Lower lobe of right lung (tissue), 2 donors: ENCODE measurements around the gene RCSD1. TPM values are rescaled to one million over a fixed set of nuclear protein-coding genes. Genes with fewer than 3 reads are reported as not detected.

Experiments used
- ATAC-seq, 2 donors: fragments of 200-7000 bp; cut with Tn5 transposase; one replicate each; pipeline ENCODE4 v1.9.1; 2020 to 2022; ENCODE audit warnings: mild to moderate bottlenecking in 2 of 2, moderate library complexity in 2 of 2
- DNase-seq: peaks from one replicate; pipeline ENCODE4 v3.0.0-alpha.2; 2020
- H3K27ac ChIP-seq: fragments of 200-600 bp; one replicate; pipeline ENCODE4 v1.8.0; 2022
- H3K27me3 ChIP-seq: fragments of 200-600 bp; one replicate; pipeline ENCODE4 v1.8.0; 2022; ENCODE audit warnings: low read depth
- H3K36me3 ChIP-seq: fragments of 200-600 bp; one replicate; pipeline ENCODE4 v1.8.0; 2022; ENCODE audit warnings: mild to moderate bottlenecking
- H3K4me1 ChIP-seq: fragments of 200-600 bp; one replicate; pipeline ENCODE4 v1.8.0; 2022
- H3K4me3 ChIP-seq: fragments of 200-600 bp; one replicate; pipeline ENCODE4 v1.8.0; 2022; ENCODE audit warnings: mild to moderate bottlenecking
- H3K9me3 ChIP-seq: fragments of 200-600 bp; one replicate; pipeline ENCODE4 v1.8.0; 2022
- intact Hi-C: fragments of 100-400 bp; cut with DNase I; formaldehyde crosslinking; loops from one replicate; pipeline ENCODE4 v1.11.0; 2022
- total RNA-seq: library from RNA; stranded (reverse); fragmentation: NEBNext Ultra II Directional; extraction: Animal tissue kit (Norgen Biotek cat#: 25700); gene quantifications from one replicate; pipeline ENCODE4 v1.2.1, GENCODE V29; 2021
- TF ChIP-seq, protein P1 (sequence below): fragments of 200-600 bp; IDR thresholded peaks from one replicate; pipeline ENCODE4 v1.8.0; 2022; ENCODE audit warnings: antibody characterized with exemption, mild to moderate bottlenecking
- donor health status: DM: no; HTN: yes; CAD: no; lungs with severe emphysema.

The RCSD1 gene
- total RNA-seq, 1 donor from 2014 or later, result 20.7 TPM

DNA sequence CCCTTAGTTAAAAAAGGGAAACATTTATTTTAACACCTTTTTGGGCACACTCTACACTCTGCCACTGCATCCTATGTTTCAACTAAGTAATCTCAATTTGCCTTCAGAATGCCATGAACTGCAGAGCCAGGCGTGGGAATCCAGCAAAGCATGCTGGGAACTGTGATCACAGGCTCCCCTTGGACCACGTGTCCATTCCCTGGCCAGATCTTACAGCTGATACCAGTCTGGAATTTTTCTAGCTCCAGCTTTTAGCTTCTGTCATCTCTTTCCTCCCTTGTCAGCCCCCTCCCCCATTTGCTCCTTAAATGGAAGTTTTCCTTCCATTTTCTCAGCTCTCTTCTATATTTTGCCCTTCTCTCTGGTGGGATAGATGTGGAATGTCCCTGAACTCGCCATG is 29.4 kb downstream of the RCSD1 start:
- no peak overlapping the region for H3K4me3 ChIP-seq
- ATAC-seq, result no peak
- TF ChIP-seq, protein P1, sequence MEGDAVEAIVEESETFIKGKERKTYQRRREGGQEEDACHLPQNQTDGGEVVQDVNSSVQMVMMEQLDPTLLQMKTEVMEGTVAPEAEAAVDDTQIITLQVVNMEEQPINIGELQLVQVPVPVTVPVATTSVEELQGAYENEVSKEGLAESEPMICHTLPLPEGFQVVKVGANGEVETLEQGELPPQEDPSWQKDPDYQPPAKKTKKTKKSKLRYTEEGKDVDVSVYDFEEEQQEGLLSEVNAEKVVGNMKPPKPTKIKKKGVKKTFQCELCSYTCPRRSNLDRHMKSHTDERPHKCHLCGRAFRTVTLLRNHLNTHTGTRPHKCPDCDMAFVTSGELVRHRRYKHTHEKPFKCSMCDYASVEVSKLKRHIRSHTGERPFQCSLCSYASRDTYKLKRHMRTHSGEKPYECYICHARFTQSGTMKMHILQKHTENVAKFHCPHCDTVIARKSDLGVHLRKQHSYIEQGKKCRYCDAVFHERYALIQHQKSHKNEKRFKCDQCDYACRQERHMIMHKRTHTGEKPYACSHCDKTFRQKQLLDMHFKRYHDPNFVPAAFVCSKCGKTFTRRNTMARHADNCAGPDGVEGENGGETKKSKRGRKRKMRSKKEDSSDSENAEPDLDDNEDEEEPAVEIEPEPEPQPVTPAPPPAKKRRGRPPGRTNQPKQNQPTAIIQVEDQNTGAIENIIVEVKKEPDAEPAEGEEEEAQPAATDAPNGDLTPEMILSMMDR, result no peak
- no peaks in the 10 kb centered on the region for H3K9me3 ChIP-seq
- no peak overlapping the region for H3K27ac ChIP-seq
- peaks cover 57% of the 10 kb centered on the region for H3K4me1 ChIP-seq
- DNase-seq, result no peak
- H3K27me3 ChIP-seq, result no peaks in the 10 kb centered on the region
- no peaks in the 10 kb centered on the region for H3K36me3 ChIP-seq
- intact Hi-C loops, result no loop called here

DNA sequence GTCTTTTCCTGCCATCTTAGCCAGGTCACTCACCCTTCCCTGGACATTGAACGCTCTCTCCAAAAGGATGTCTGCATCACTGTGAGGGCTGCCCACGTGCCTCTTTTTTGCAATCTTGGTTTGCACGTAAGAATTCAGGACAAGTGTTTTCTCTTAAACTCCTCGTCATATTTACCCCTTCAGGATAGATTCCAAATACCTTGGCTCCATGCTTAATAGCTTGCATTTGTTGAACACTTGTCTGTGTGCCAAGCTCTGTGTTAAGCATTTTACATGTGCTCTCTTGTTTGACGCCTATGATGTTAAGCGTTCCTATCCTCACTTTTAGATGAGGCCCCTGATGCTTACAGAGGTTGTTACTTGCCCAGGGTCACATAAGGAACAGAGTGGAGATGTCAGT is 29.8 kb downstream of the RCSD1 start:
- Histone ChIP-seq H3K4me3 (no peak overlapping the region), H3K9me3 (no peaks in the 10 kb centered on the region), H3K27ac (no peak overlapping the region), H3K4me1 (peaks cover 55% of the 10 kb centered on the region), H3K36me3 (no peaks in the 10 kb centered on the region), H3K27me3 (no peaks in the 10 kb centered on the region)
- TF ChIP-seq, protein P1, result no peak
- intact Hi-C loops, result no loop called here
- DNase-seq (no peak), ATAC-seq (peak; percentile 43 to 58)

DNA sequence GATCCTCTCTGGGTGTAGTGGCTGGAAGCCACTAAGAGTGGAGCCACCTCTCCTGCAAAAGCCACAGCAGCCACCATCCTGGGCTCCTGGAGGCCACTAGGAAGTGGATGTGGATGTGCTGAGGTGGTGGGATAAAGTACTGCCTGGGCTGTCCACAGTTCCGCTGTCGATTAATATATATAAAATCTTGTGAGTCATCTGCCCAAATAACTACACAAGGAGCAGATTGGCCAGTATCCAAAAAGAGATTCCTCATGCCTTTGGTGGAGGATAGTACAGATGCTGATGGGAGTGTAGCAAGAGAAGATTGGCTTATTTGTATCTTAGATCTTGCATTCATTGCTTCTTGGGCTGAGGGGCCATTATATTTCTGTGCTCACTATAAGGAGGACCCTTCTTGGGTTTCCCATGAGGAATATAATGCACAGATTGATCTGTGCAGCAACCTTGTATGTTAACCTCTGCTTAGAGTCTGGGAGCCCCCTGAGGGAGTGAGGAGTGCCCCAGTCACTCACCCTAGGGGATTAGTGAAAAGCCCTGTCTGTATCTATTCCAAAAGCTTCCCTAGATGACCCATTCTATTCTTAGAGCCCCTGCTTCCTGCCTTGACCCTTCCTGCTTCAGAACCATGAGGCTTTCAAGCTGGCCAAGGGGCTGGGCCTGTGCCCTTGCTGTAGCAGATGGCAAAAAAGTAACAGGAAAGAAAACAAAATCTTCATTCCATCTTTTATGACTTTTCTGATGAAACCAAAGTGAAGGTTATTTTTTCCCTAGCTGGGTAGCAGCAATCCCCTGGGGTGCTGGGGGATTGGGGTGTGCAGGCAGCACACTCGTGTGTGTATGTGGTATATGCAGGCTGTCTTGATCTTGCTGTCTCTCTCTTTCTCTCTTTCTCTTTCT is 31.7 kb downstream of the RCSD1 start:
- TF ChIP-seq, protein P1, result no peak
- Histone ChIP-seq H3K36me3 (no peaks in the 10 kb centered on the region), H3K27ac (peak overlapping the region; percentile 46), H3K4me3 (no peak overlapping the region), H3K9me3 (no peaks in the 10 kb centered on the region), H3K4me1 (peaks cover 47% of the 10 kb centered on the region), H3K27me3 (no peaks in the 10 kb centered on the region)
- DNase-seq (no peak), ATAC-seq (no peak)
- intact Hi-C loops, result no loop called here

DNA sequence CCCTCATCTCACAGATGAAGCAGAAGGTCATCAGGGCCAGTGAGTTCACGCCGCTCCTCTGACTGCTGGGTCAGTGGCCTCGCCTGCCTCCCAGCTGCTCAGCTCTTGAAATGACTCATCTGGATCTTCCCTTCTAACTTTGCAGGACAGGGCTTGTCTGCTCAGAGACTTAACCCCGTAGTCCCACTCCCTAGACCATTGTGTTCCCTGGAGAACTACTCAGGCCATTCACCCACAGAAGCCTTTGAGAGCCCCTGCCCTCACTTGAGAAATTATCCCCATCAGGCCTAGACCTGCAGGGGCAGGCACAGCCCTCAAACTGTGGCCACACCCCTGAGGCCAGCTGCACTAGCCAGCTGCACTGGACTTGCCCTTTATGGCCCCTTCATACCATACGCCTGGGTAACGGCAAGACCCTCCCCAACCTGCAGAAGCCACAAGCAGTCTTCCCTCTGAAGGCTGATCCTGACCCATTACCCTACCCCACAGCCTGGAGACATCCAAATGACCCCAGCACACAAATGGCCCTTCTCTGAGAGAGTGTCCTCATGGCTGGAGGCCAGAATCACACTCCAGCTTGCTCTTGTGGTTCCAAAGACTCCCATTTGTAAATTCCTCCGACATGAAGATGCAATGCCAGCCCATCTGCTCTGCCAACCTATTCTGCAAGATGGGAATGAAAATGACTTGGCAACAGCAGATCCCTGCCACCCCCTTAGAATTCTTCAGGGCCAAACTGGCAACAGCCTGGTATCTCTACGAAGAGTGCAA is 33.2 kb downstream of the RCSD1 start:
- TF ChIP-seq, protein P1, result no peak
- ATAC-seq (peak; percentile 26 to 36), DNase-seq (no peak)
- H3K4me1 ChIP-seq, result peaks cover 47% of the 10 kb centered on the region
- no peak overlapping the region for H3K27ac ChIP-seq
- intact Hi-C loops, result no loop called here
- no peak overlapping the region for H3K4me3 ChIP-seq
- H3K9me3 ChIP-seq, result no peaks in the 10 kb centered on the region
- H3K36me3 ChIP-seq, result no peaks in the 10 kb centered on the region
- no peaks in the 10 kb centered on the region for H3K27me3 ChIP-seq

DNA sequence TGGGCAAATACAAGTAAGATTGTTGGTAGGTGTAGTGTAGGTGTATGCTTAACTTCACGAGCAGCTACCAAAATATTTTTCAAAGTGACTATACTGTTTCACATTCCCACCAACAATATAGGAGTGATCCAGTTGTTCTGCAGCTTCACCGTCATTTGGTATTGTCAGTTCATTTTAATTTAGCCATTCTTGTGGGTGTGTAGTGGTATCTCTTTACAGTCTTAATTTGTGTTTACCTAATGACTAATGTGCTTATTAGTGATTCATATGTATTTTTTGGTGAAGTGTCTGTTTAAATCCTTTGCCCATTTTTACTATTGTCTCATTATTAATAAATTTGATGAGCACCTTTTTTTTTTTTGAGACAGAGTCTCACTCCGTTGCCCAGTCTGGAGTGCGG is 35.4 kb downstream of the RCSD1 start:
- intact Hi-C loops, result no loop called here

More for the DNA sequence above, 35.4 kb downstream of the RCSD1 start:
- Histone ChIP-seq H3K9me3 (no peaks in the 10 kb centered on the region), H3K27me3 (no peaks in the 10 kb centered on the region), H3K27ac (no peak overlapping the region), H3K4me1 (peaks cover 46% of the 10 kb centered on the region), H3K4me3 (no peak overlapping the region), H3K36me3 (no peaks in the 10 kb centered on the region)
- DNase-seq (no peak), ATAC-seq (no peak)
- TF ChIP-seq, protein P1, result no peak
